Right hindlimb (tissue), 1 donor: ENCODE measurements around the gene ACVR1C.

Experiments used
- DNase-seq: peaks from one replicate; pipeline ENCODE4 v3.0.0-alpha.2; 2018

The ACVR1C gene

DNA sequence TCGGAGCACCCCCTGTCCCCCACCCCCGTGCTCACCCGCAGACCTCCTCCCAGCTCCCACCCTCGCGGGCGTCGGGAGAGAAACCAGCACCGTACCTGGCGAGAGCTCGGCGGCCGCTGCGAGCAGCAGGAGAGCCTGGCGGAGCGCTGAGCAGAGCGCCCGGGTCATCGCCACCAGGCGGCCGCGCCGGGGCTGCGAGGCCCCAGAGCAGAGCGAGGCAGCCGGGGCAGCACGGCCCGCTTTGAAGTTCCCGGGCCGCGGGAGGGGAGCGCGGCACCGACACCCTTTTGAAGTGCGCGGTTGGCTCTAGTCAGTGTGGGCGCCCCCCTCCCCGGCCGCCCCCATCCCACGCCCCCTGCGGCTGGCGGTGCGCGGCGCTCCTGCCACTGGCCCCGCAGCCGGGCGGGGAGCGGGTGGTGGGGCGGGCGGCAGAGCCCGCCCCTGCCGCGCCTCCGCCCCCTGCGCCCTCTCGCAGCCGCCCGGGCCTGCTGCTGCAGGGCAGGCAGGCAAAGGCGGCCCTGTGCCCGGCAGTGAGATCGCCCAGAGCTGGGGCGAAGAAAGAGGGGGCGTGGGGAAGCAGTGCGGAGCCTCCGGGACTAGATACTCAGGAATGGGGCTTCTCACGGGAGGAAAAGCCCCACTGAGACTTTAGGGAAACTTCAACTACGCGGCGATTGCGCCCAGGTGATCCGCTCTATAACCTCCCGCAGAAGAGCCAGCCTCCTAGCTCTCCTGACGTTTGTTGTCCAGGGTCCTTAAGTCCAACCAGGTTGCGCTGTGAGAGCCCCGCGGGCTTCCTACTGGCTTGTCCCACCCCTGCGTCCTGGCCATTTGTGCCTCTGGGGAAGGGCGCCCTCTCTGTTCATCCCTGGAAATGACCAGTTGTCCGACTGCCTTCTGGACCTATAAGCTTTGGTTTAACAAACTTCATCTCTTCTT is at the start of gene ACVR1C:
Gene ACVR1C (minus strand): TSS at position 388 of the 939 bp plus-strand sequence. CDS start 220 bp downstream, at position 168.
- peak; percentile 65 for DNase-seq

DNA sequence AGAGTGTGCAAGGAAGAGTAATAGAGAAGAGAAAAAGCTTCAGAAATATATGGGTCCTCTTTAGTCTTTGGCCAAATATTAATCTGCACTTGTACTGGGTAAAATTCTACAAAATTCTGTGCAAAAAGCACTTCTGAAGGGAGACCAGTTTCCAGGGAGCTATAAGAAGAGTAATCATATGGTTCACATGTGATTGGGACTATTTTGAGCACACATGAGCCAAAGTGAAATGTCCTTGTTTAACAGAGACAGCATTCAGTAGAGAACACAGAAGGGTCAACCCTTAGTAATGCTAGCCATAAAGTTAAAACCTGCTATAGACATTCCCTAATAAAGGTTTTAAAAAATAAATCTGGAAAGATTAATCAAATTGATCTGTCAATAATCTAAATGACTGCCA is 49.3 kb upstream of the ACVR1C start:
- DNase-seq = no peak

DNA sequence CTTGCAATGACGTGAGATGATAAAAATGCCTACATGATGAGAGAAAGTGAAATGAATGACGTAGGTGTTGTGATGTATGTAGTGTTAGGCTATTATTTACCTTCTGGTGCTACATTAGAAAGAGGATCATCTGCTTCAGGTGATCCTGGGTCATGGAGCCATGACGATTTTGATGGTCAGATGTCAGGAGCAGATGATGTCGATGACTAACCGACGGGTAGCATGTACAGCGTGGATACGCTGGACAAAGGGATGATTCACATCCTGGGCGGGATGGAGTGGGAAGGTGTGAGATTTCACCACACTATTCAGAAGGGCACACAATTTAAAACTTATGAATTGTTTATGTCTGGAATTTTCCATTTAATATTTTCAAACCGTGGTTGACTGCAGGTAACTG is 43.5 kb upstream of the ACVR1C start:
- DNase-seq = no peak

DNA sequence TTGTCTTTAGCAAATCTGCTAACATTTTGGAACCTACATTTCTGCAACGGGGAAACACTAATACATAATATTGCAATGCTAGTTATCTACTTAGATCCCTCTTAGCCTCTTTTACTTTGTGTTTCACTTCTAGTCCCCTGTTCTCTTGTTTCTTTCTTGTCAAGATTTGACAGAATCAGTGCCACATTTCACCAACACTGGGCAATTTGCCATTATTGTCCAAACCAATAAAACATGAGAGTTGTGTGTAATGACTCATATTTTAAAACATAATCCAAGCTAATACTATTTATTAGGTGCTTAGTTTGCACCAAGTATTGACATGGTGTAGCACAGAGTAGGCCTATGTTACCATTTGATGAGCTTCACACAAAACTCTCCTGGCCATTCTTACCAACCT is 33.7 kb upstream of the ACVR1C start:
- no peak for DNase-seq

DNA sequence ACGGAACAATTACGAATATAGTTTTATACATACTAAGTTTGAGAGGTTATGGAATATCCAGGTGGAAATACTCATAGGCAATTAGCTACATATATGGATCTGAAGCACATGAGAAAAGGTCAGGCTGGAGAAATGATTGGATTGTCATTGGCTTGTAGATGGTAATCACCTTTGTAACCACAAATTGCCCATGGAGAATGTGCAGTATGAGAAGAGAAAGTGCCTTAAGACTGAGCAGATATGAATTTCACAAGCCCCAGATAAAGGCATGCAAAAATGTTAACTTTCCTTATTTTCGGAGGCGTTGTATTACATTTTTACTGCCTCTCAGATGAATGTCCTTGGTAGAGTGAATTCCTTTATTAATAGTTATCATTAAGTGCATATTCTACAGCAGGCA is 33.1 kb upstream of the ACVR1C start:
- no peak for DNase-seq

DNA sequence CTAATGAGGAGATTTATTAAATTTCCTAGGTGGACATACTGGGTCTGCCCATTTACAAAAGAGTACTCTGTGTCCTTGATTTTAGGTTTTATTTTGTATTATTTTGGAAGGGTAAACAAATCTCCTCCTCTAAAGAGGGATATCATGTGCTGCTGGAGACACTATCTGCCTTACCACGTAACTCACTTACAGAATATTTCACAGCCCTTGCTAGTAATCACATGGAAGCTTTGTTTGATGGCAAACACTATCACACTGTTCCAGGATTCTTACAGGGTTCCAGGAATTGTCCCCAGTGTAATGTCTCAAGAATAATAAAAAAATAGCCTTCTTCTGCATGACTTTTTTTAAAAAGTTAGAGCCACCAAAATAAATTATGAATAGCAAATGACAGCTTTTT is 29.2 kb upstream of the ACVR1C start:
- no peak for DNase-seq

DNA sequence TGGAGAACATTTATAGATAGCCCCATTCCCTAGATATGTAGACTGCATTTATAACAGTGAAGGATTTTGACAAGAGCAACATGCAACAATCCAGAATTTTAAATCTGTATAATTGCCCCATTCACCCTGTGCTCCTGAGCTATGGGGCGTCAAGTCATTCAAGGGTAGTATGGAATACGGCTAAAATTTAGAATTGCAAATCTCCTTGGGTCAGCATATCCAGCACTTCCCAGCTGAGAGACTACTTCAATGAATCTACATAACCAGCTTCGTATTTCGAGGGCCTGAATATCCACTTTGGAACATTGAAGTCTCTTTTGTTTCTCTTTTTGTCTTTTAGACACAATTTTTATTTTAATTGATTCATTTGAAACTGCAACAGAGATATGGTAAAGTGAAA is 28.4 kb upstream of the ACVR1C start:
- no peak for DNase-seq

DNA sequence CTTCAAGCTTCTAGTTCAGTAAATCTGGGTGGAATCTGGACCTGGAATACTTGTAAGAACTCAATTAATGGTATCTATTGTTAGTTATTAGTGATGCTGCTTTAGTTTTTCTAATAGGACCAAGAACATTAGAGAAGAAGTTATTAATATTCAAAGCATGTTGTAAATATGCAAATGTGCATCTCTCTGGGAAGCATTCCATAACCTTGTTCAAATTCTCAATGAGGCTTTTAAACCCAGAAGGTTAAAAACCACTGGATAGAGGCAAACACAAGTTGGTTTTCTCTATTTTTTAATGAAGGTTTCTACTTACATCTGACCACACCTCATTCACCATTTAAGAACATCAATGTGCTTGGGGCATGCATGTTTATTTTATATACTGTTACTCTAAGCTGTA is 16.1 kb upstream of the ACVR1C start:
- DNase-seq = no peak

DNA sequence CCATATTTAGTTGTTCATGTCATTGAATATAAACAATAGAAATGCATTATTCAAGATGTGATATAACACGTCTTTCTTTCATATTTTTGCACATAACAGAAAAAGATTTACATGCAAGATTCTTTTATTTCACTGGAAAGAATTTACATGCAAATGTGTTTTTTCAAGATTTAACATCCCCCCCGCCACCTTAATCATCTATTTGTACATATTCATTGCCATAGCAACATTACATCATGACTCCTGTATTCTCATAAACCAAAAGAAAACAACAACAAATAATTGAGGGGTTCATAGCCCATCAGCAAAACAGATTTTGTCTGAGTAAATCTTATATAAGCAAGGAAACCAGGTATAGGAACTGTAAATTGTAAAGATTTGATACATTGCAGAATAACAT is 3.2 kb upstream of the ACVR1C start:
- DNase-seq = no peak

DNA sequence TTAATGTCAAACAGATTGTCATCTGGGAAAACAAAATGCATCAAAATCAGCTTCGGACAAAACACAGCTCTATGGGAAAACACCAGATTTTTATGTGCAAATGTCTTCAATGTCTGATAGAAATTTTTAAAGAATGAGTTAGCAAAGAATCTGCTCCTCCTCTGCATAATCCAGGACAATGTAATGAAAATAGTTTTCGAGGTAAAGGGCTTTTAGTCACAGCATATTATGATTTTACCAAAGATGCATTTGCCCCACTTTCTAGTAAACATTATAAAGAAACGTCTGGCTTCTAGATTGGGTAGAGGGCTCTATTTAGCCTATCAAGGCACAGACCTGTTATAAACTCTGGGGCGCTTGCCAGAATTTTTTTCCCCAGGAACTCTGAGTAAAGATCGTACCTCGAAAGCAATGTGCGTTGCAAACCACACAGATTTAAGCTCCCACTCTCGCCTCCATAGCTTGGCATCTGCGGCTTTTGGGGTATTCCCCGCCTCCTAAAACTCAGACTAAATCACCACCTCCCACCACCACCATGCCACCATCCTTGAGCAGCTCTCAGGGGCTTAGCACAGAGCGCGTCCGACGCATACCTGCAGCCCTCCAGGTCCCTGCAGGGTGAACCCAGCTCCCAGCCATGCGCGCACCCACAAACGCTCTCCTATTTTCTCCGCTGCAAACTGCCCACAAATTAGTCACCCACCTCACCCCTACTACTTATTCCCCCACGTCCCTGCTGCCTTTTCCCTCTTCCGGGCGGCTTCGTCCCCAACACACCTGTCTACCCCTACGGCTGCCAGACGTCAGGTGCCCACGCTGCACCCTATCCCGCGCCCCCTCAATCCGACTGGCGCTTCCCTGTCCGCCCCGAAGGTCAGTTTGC is 829 bp downstream of the ACVR1C start:
- DNase-seq = no peak

DNA sequence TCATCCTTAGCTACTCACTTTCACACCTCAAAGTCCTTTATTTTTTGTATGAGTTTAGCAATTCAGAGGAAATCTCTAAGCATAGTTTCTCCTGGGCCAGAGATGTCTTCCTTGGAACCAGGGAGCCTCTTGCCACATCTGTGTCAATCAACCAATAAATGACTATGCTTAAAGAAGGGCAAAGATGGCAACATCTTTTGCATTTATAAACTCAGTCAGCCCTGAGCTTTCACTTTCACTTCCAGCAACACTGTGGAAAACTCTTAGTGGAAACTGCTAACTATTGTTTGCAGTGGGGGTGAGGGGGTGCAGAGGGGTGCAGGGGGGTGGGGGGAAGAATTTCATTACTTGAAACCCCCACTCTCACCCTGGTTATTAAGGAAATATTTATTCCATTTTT is 3.4 kb downstream of the ACVR1C start:
- no peak for DNase-seq

DNA sequence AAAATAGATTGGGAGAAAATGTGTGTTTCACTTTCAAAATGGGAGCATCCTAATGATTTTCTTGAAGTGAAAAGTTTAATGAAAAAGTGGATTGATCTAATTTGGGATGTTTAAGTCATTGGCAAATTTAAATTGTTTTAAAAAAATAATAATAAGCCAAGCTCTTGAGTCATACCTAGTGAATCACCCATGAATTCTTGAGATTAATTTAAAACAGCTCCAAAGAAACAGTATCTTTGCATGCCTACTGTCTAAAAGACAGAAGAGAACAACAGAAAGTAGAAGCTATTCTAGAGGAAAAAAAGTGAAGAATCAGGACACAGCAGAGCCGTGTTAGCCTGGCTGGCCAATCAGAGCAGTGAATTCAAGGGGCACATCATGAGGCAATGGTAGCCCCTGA is 7.7 kb downstream of the ACVR1C start:
- DNase-seq = no peak

DNA sequence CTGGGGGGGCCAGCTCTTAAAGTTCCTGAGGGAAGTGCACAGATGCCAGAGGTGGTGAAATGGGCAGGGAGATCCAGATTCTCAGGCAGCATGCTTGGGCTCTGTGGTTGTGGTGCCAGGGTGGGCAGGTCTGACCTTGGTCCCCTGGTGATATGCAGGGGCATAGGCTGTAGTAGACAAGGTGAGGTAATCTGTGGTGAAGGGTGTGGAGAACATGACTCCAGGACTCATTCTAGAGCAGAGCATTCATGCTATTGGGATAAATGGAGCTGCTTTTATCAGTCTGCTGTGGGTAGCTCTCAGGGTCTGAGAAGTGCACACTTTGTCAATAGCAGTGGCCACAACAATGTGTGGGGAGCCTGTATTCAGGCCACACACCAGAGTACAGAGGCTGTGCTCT is 16.9 kb downstream of the ACVR1C start:
- no peak for DNase-seq

DNA sequence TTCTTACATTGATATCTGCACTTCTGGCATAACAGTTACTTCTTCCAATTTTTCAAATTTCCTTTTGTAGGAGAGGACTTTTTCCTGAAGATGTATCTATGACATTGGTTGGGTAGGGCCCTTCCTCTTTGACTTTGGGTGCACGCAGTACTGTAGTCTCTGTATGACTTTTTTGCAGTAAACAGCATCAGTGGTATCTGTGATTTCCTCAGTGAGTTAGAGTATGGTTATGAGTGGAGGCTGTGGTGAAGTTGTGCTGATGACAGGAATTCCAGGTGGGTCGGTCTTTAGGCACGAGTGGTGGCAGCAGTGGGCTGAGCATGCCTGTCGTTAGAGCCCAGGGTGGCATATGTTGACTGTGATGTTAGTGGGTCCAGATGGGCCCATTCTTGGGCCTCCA is 17.6 kb downstream of the ACVR1C start:
- no peak for DNase-seq

DNA sequence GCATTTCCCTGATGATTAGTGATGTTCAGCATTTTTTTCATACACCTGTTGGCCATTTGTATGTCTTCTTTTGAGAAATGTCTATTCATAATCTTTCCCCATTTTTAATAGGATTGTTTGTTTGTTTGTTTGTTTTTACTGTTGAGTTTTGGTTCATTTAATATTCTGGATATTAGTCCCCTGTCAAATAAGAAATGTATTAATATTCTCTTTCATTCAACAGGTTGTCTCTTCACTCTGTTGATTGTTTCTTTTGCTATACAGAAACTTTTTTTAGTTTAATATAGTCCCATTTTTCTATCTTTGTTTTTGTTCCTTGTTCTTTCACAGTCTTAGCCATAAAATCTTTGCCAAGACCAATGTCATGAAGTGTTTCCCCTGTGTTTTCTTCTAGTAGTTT is 22.1 kb downstream of the ACVR1C start:
- no peak for DNase-seq

DNA sequence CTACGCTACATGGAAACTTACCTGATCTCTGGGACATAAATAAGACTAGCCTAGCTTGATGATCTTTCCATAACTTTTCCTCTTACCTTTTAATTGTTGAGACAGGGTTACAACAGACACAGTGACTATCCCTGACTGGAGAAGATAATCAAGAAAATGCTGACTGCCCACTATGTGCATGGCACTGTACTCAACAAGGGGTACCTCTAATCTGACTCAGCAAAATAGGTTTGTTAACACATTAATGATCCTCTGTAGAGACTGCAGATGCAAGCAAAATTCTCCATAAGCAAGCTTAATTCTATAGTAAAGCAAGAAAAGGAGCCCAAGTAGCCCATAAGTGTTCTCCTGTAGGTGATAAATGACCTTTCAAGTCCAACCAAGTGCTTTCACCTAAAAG is 25.5 kb downstream of the ACVR1C start:
- no peak for DNase-seq

DNA sequence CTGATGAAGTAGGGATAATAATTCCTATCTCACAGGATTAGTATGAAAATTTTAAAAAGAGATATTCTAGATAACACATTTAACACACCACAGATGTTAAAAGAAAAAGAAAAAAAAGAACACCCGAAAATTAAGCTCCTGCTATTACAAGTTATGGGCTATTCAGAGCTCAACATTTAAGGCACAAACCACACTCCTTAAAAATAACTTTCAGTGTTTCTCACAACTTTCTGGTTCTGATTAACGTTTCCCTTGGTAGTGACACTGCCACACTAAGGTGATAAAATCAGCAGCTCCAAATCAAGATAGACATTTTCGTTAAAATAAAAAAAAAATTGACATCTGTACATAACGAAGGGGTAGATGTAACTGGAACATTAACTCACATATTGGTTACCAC is 26.9 kb downstream of the ACVR1C start:
- DNase-seq = no peak

DNA sequence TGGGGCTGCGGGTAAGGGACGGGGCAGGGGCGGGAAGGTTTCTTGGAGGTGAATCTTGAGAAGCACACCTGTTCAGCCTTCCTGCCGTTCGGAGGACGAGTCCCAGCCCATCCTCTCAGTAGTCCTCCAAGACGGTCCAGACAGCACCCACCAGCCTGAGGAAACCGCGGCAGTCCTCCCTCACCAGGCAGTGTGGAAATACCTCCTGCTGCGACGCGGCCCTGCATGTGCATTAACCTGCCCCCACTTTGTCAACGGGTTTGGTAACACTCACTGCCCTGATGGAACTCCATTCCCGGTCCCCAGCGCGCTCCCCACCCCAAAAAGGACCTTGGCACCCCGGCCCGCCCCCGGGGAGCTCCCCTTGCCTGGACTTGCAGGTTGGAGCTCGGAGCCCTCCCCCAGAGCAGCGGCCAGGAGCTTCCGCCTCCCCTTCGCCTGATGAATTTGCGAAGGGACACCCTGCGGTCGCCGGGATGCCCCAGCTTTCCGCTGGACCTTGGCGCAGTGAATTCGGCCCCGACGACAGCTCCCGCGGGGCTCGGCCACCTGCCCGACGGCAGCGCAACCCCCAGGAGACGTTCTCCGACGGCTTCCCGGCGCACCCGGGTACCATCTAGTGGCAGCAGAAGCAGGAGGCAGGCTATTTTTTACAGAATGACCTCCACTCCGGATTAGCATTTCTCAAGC is 31.5 kb downstream of the ACVR1C start:
- DNase-seq = no peak

DNA sequence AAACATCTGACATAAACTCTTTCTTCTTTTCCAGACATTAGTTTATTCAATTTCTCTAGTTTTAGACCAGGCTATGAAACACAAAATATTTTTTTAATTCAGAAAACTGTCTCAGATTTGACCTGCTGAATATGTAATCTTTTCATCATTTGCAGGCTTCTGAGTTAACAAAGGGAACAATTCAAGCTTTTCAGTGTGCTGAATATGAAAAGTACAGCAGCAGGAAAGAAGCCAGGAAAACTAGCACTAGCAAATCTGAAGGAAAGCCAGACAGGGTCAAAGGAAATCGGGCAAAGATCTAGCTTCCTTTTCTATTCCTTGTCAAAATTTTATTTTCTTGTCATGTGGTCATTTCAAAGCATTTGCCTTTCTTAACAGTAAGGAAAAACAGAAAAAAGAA is 35.3 kb downstream of the ACVR1C start:
- DNase-seq = no peak

DNA sequence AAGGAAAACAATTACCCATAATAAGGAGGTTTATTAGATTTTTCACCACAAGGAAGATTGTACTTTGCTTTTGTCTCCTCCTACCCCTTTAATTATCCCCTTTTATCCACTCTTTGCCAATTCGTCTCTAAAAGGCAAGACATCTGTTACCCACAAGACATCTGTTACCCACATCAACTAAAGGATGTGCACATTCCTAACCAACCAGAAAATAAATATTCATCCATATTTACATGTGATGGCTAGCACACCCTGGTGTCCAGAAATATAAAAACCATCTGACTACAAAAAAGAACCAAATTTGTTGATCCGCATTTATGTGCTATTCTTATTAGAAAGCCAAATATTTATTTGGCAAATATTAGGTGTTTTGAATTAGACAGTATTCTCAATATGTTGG is 35.7 kb downstream of the ACVR1C start:
- no peak for DNase-seq

DNA sequence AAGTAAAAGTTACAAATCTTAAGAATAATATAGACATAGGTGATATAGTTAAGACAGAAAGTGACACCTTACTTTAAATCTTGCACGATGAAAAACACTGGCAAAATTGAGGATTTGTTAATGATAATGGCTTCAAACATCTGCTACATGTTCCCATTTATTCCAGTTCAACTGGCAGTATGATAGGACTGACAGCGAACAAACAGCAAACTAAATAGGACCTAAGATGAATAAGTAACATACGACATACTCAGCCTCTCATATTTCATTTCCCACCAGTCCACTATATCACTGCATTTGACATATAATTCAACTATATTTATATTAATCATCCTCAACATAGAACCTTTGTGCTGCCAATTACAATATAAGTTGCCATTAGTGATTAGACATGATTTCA is 36.3 kb downstream of the ACVR1C start:
- no peak for DNase-seq

DNA sequence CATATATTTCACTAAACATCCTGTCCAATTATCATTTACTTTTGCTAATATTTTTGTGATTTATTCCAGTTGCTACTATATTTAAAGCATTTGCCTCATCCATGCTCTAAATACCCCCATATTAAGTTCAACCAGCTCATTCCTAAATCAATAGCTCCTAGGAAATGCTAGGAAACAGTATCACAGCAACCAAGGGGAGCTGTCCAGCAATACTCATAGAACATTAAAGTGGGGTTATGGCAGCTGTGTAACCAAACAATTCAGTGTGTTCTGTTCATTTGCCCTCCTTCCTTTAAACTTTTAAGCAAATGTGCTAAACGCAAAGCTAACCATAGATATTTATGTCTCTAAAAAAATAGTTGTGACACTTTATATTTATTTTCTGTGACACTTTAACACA is 41.1 kb downstream of the ACVR1C start:
- no peak for DNase-seq

DNA sequence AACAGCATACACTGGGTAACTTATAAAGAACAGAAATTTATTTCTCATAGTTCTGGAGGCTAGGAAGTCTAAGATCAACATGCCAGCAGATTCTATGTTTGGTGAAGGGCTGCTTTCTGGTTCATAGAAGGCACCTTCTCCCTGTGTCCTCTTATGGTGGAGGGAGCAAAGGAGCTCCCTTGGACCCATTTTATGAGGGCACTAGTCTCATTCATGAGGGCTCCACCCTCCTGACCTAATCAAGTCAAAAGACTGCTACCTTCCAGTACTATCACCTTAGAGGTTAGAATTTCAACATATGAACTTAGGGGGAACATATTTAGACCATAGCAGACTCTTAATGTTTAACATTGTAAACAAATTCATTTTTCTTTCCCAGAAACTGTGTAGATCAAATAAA is 54.5 kb downstream of the ACVR1C start:
- no peak for DNase-seq
